ENCODE measurements around the gene HIP1.

DNA sequence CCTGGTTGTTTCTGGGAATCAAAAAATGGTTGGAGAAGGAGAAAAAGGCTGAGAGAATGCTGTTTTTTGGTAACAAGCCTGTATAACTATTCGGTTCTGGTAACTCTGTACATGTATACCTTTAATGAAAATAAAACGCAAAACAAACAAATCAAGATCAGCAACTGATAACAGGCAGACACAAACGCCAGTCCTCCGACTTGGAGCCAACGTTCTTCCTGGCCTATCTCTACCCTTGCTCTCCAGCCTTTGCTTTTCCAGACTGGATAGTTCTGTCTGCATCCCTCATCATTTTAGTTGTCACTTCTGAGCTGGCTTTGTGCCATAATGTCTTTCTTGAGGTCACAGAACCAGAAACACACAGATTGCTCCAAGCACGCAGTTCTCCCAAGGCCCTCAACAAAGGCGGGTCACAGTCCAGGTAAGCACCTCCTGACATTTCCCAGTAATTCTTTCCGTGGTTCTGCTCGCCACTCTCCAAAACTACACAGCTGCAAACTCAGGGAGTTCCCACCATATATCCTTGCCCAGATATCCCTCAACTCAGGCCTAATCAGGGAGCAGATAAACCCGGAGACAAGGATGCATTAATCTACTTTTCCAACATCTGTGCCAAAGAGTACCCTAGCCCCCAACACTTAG, 20.2 kb downstream of the HIP1 start:
- TF ChIP-seq CTCF (IDR thresholded peaks at IDR 0.05) (no peak), EZH2 (IDR thresholded peaks at IDR 0.05) (no peak)
